Measurements from ENCODE around the gene OXA1L.

- TF ChIP-seq, protein P1, sequence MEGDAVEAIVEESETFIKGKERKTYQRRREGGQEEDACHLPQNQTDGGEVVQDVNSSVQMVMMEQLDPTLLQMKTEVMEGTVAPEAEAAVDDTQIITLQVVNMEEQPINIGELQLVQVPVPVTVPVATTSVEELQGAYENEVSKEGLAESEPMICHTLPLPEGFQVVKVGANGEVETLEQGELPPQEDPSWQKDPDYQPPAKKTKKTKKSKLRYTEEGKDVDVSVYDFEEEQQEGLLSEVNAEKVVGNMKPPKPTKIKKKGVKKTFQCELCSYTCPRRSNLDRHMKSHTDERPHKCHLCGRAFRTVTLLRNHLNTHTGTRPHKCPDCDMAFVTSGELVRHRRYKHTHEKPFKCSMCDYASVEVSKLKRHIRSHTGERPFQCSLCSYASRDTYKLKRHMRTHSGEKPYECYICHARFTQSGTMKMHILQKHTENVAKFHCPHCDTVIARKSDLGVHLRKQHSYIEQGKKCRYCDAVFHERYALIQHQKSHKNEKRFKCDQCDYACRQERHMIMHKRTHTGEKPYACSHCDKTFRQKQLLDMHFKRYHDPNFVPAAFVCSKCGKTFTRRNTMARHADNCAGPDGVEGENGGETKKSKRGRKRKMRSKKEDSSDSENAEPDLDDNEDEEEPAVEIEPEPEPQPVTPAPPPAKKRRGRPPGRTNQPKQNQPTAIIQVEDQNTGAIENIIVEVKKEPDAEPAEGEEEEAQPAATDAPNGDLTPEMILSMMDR (optimal IDR thresholded peaks at IDR 0.05 in 1 of 3, IDR thresholded peaks at IDR 0.05 in 1 of 3, conservative IDR thresholded peaks at IDR 0.05 in 1 of 3; ENCODE audit: extremely low read depth in 1 of 3, insufficient read depth in 2 of 3, low read length in 3 of 3), result no peak
- no peak for TF ChIP-seq EZH2 (IDR thresholded peaks at IDR 0.05; ENCODE audit: low read length)
These were observed 32.0 kb downstream of the OXA1L start for GRCh38 chr14:22798528-22798927.

Data from keratinocyte (primary cell).